ENCODE data around the gene MAPK10.

MAPK10 gene

DNA sequence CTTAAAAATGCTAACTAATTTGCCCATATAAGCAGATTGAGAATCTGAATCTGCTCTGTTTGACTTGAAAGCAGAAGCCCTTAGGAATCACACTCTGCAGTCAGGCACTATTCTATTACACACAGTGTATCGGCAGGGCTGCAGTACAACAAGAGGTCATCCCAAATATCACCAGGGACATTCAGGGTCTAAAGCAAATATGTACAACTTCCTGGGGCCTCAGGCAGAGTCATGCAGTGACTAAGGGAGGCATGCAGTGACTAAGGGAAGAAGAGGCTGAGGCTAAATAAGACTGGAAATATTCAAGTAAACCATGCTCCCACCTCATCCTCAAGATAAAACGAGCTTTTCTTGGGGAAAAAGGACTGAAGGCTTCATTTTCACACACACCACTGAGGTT lies 20.9 kb downstream of the MAPK10 start:
- TF ChIP-seq FOXP2 (optimal IDR thresholded peaks at IDR 0.05; ENCODE audit: borderline replicate concordance, extremely low read depth, extremely low read length, insufficient read depth), result no peak
- TF ChIP-seq POLR2AphosphoS5 (IDR thresholded peaks at IDR 0.05; ENCODE audit: low read depth, low read length), result no peak
- TF ChIP-seq, protein P1, sequence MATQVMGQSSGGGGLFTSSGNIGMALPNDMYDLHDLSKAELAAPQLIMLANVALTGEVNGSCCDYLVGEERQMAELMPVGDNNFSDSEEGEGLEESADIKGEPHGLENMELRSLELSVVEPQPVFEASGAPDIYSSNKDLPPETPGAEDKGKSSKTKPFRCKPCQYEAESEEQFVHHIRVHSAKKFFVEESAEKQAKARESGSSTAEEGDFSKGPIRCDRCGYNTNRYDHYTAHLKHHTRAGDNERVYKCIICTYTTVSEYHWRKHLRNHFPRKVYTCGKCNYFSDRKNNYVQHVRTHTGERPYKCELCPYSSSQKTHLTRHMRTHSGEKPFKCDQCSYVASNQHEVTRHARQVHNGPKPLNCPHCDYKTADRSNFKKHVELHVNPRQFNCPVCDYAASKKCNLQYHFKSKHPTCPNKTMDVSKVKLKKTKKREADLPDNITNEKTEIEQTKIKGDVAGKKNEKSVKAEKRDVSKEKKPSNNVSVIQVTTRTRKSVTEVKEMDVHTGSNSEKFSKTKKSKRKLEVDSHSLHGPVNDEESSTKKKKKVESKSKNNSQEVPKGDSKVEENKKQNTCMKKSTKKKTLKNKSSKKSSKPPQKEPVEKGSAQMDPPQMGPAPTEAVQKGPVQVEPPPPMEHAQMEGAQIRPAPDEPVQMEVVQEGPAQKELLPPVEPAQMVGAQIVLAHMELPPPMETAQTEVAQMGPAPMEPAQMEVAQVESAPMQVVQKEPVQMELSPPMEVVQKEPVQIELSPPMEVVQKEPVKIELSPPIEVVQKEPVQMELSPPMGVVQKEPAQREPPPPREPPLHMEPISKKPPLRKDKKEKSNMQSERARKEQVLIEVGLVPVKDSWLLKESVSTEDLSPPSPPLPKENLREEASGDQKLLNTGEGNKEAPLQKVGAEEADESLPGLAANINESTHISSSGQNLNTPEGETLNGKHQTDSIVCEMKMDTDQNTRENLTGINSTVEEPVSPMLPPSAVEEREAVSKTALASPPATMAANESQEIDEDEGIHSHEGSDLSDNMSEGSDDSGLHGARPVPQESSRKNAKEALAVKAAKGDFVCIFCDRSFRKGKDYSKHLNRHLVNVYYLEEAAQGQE (IDR thresholded peaks at IDR 0.05; ENCODE audit: insufficient read depth in 1 of 2, low read depth in 2 of 2, low read length in 2 of 2), result no peak
- no peak for TF ChIP-seq TAF1 (IDR thresholded peaks at IDR 0.05; ENCODE audit: borderline replicate concordance, insufficient read depth, low read length)
- no peak for TF ChIP-seq SIN3A (IDR thresholded peaks at IDR 0.05; ENCODE audit: borderline replicate concordance, insufficient read depth, low read length)

- TF ChIP-seq TAF1 (IDR thresholded peaks at IDR 0.05; ENCODE audit: borderline replicate concordance, insufficient read depth, low read length), result no peak
- no peak for TF ChIP-seq POLR2AphosphoS5 (IDR thresholded peaks at IDR 0.05; ENCODE audit: low read depth, low read length)
Observed at GRCh38 chr4:86338521-86338920, 21.3 kb downstream of the MAPK10 start.

- TF ChIP-seq, protein P1 (IDR thresholded peaks at IDR 0.05; ENCODE audit: insufficient read depth in 1 of 2, low read depth in 2 of 2, low read length in 2 of 2), result no peak
- TF ChIP-seq SIN3A (IDR thresholded peaks at IDR 0.05; ENCODE audit: borderline replicate concordance, insufficient read depth, low read length), result no peak
- no peak for TF ChIP-seq TAF1 (IDR thresholded peaks at IDR 0.05; ENCODE audit: borderline replicate concordance, insufficient read depth, low read length)
- TF ChIP-seq FOXP2 (optimal IDR thresholded peaks at IDR 0.05; ENCODE audit: borderline replicate concordance, extremely low read depth, extremely low read length, insufficient read depth), result no peak
- TF ChIP-seq POLR2AphosphoS5 (IDR thresholded peaks at IDR 0.05; ENCODE audit: low read depth, low read length), result no peak
Observed at GRCh38 chr4:86334020-86334750, 25.7 kb downstream of the MAPK10 start.

GRCh38 chr4:86333236-86333635 lies 26.6 kb downstream of the MAPK10 start:
- TF ChIP-seq, protein P1 (IDR thresholded peaks at IDR 0.05; ENCODE audit: insufficient read depth in 1 of 2, low read depth in 2 of 2, low read length in 2 of 2), result no peak
- TF ChIP-seq POLR2AphosphoS5 (IDR thresholded peaks at IDR 0.05; ENCODE audit: low read depth, low read length), result no peak
- no peak for TF ChIP-seq FOXP2 (optimal IDR thresholded peaks at IDR 0.05; ENCODE audit: borderline replicate concordance, extremely low read depth, extremely low read length, insufficient read depth)
- no peak for TF ChIP-seq TAF1 (IDR thresholded peaks at IDR 0.05; ENCODE audit: borderline replicate concordance, insufficient read depth, low read length)
- TF ChIP-seq SIN3A (IDR thresholded peaks at IDR 0.05; ENCODE audit: borderline replicate concordance, insufficient read depth, low read length), result no peak

DNA sequence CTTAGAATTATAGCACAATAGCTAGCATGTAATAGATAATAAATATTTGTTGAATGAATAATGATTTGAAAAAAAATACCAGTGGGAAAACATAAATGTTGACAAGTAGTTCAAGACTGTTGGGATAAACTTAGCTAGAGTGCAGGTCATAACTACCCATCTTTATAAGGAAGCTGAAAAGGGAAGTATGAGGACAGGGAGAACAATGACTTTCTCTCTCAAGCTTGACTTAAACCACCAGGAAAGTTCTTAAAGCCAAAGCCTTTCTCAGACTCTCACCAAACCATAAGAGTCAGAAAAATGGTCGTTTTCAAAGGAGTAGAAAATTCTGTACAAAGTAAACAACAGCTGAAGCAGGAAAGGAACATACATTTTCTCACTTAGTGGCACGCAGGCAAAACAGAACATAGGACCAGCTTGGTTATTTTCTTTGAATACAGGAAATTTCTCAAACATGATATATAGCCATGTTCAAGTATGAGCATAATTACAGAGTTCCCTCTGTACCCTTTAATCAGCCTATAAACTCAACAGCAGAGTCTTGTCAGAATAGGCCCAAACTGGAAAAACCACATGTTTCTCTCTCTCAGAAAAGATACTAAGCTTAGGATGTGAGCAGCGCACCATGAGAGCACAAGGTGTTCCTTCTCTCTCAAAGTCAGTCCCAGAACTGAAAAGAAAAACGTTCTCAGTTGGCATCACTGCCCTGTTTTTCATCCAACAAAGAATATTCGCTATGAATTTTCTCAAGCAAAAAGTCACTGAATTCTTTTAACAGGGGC lies 28.7 kb downstream of the MAPK10 start:
- TF ChIP-seq, protein P1 (IDR thresholded peaks at IDR 0.05; ENCODE audit: insufficient read depth in 1 of 2, low read depth in 2 of 2, low read length in 2 of 2), result no peak
- TF ChIP-seq POLR2AphosphoS5 (IDR thresholded peaks at IDR 0.05; ENCODE audit: low read depth, low read length), result no peak
- TF ChIP-seq FOXP2 (optimal IDR thresholded peaks at IDR 0.05; ENCODE audit: borderline replicate concordance, extremely low read depth, extremely low read length, insufficient read depth), result no peak
- no peak for TF ChIP-seq SIN3A (IDR thresholded peaks at IDR 0.05; ENCODE audit: borderline replicate concordance, insufficient read depth, low read length)
- no peak for TF ChIP-seq TAF1 (IDR thresholded peaks at IDR 0.05; ENCODE audit: borderline replicate concordance, insufficient read depth, low read length)

All from PFSK-1 (cell line).